WTC11 (cell line): Measurements from ENCODE around the gene SSTR5. TPM values are rescaled to one million over a fixed set of nuclear protein-coding genes. Genes with fewer than 3 reads are reported as not detected.
A peak's percentile ranks its signal among the peaks of the same experiment; 100 is the strongest.

ENCODE experiments used
- ATAC-seq: fragments of 200-7000 bp; cut with Tn5 transposase; 2 replicates; pipeline ENCODE4 v1.10.0; 2021; ENCODE audit warnings: mild to moderate bottlenecking, moderate library complexity
- CTCF ChIA-PET: fragments of 300-600 bp; sonication (Branson Sonifier 250); formaldehyde crosslinking; loops from one replicate; lab custom pipeline; 2021; ENCODE audit warnings: antibody characterized with exemption; lab: Charles Lee
- POLR2A ChIA-PET: fragments of 350-600 bp; sonication (Branson Sonifier 250); formaldehyde crosslinking; loops from one replicate; lab custom pipeline; 2021; ENCODE audit warnings: antibody characterized with exemption; lab: Charles Lee
- DNase-seq: peaks from one replicate; pipeline ENCODE4 v3.0.0; 2021; ENCODE audit warnings: low spot score
- H3K27ac Mint-ChIP-seq: 2 replicates; pipeline ENCODE4 v1.8.0; 2021; ENCODE audit warnings: mixed read lengths
- H3K27me3 Mint-ChIP-seq: 2 replicates; pipeline ENCODE4 v1.8.0; 2021; ENCODE audit warnings: low read depth, mild to moderate bottlenecking, moderate library complexity, mixed read lengths
- H3K36me3 Mint-ChIP-seq: 2 replicates; pipeline ENCODE4 v1.8.0; 2021; ENCODE audit warnings: mixed read lengths
- H3K4me1 Mint-ChIP-seq: 2 replicates; pipeline ENCODE4 v1.8.0; 2022; ENCODE audit warnings: mixed read lengths
- H3K4me3 Mint-ChIP-seq: 2 replicates; pipeline ENCODE4 v1.8.0; 2021; ENCODE audit warnings: mild to moderate bottlenecking, moderate library complexity, mixed read lengths
- H3K9me3 Mint-ChIP-seq: 2 replicates; pipeline ENCODE4 v1.8.0; 2021; ENCODE audit warnings: mixed read lengths
- CREM ChIP-seq: sonication (generic); formaldehyde crosslinking; IDR thresholded peaks from 2 replicates; pipeline ENCODE4 v1.8.1; 2022; ENCODE audit warnings: mild to moderate bottlenecking, missing genetic modification reagents, moderate library complexity
- CTCF ChIP-seq: fragments of 200-600 bp; IDR thresholded peaks from 2 replicates; pipeline ENCODE4 v1.8.0; 2022; ENCODE audit warnings: antibody characterized with exemption
- E2F5 ChIP-seq: sonication (generic); formaldehyde crosslinking; IDR thresholded peaks from 2 replicates; pipeline ENCODE4 v1.8.1; 2022; ENCODE audit warnings: mild to moderate bottlenecking, moderate library complexity, missing genetic modification reagents
- ELF4 ChIP-seq: sonication (generic); formaldehyde crosslinking; IDR thresholded peaks from 2 replicates; pipeline ENCODE4 v1.8.1; 2022; ENCODE audit warnings: low read depth, mild to moderate bottlenecking, moderate library complexity, missing genetic modification reagents
- ESRRA ChIP-seq: sonication (generic); formaldehyde crosslinking; IDR thresholded peaks from 2 replicates; pipeline ENCODE4 v1.8.1; 2022; ENCODE audit warnings: mild to moderate bottlenecking, missing genetic modification reagents, borderline replicate concordance
- ETV6 ChIP-seq: sonication (generic); formaldehyde crosslinking; IDR thresholded peaks from 2 replicates; pipeline ENCODE4 v1.8.1; 2022; ENCODE audit warnings: mild to moderate bottlenecking, missing genetic modification reagents
- GABPB1 ChIP-seq: sonication (generic); formaldehyde crosslinking; IDR thresholded peaks from 2 replicates; pipeline ENCODE4 v1.8.1; 2023; ENCODE audit warnings: mild to moderate bottlenecking, missing genetic modification reagents
- JAZF1 ChIP-seq: fragments of 250-450 bp; sonication (Bioruptor Pico); IDR thresholded peaks from 2 replicates; pipeline ENCODE4 v1.9.0; 2021; ENCODE audit warnings: moderate library complexity, mild to moderate bottlenecking, inconsistent platforms
- OVOL2 ChIP-seq: fragments of 250-450 bp; sonication (Bioruptor Pico); IDR thresholded peaks from 2 replicates; pipeline ENCODE4 v1.9.0; 2021; ENCODE audit warnings: mild to moderate bottlenecking, borderline replicate concordance
- RORB ChIP-seq: fragments of 250-450 bp; sonication (Bioruptor Pico); IDR thresholded peaks from 2 replicates; pipeline ENCODE4 v1.9.0; 2021; ENCODE audit warnings: mild to moderate bottlenecking
- STAT6 ChIP-seq: sonication (generic); formaldehyde crosslinking; conservative IDR thresholded peaks from 2 replicates; pipeline ENCODE4 v1.8.1; 2023; ENCODE audit warnings: mild to moderate bottlenecking, low read depth, missing genetic modification reagents, moderate library complexity
- ZNF121 ChIP-seq: sonication (generic); formaldehyde crosslinking; IDR thresholded peaks from 2 replicates; pipeline ENCODE4 v1.8.0; 2023; ENCODE audit warnings: missing genetic modification reagents
- ZNF671 ChIP-seq: fragments of 250-450 bp; sonication (Bioruptor Pico); IDR thresholded peaks from 2 replicates; pipeline ENCODE4 v1.8.0; 2021; ENCODE audit warnings: mild to moderate bottlenecking
- total RNA-seq: library from RNA; stranded (reverse); gene quantifications from 3 replicates; pipeline ENCODE4 v1.2.3, GENCODE V29; 2021

SSTR5 gene
- total RNA-seq, 1 experiment from 2014 or later, result 0.61 TPM

GRCh38 chr16:1088295-1089170, 16.0 kb downstream of the SSTR5 start (continued):
- TF ChIP-seq JAZF1 (CRISPR knock-in tag) (no peak), ESRRA (CRISPR knock-in tag) (no peak), ZNF671 (CRISPR knock-in tag) (no peak), E2F5 (no peak), ELF4 (CRISPR knock-in tag) (no peak), OVOL2 (CRISPR knock-in tag) (no peak)

- TF ChIP-seq STAT6 (CRISPR knock-in tag) (no peak), ESRRA (CRISPR knock-in tag) (no peak), CTCF (no peak), ETV6 (CRISPR knock-in tag) (no peak), RORB (CRISPR knock-in tag) (no peak), ZNF121 (no peak)
- POLR2A ChIA-PET, result no interaction called here
- no peak for ATAC-seq
- peaks cover 17% of the 10 kb centered on the region for H3K9me3 Mint-ChIP-seq
- no peak overlapping the region for H3K27ac Mint-ChIP-seq
- no peak overlapping the region for H3K4me3 Mint-ChIP-seq
- peaks cover 8% of the 10 kb centered on the region; the same call in 1 of the 2 replicates for H3K27me3 Mint-ChIP-seq
- peaks cover 13% of the 10 kb centered on the region for H3K36me3 Mint-ChIP-seq
- CTCF ChIA-PET, result no interaction called here
- no peak for DNase-seq
- H3K4me1 Mint-ChIP-seq, result no peaks in the 10 kb centered on the region
Measured at GRCh38 chr16:1089439-1089821, 16.9 kb downstream of the SSTR5 start.

- Mint-ChIP-seq H3K27ac (no peak overlapping the region), H3K36me3 (peaks cover 12% of the 10 kb centered on the region), H3K9me3 (peaks cover 13% of the 10 kb centered on the region), H3K27me3 (peaks cover 7% of the 10 kb centered on the region; the same call in 1 of the 2 replicates), H3K4me3 (no peak overlapping the region), H3K4me1 (no peaks in the 10 kb centered on the region)
- ATAC-seq (peak; percentile 63), DNase-seq (no peak)
- CTCF ChIA-PET, result interaction anchor here (1.6 kb wide), 1 partner anchor 33 kb away, joined by 6 read pairs; no protein-coding TSS in a partner anchor
- TF ChIP-seq GABPB1 (CRISPR knock-in tag) (0 out of 2 replicates have a peak, but pooled peaks have one; percentile 55), CREM (CRISPR knock-in tag) (no peak)
- POLR2A ChIA-PET, result no interaction called here
Measured at GRCh38 chr16:1089822-1090619, 17.5 kb downstream of the SSTR5 start.
